Urinary bladder (tissue), 4 donors: ENCODE results near the gene DLAT. TPM values are rescaled to one million over a fixed set of nuclear protein-coding genes. Genes with fewer than 3 reads are reported as not detected.
"Not testable (repeated sequence)": the region's sequence is repeated elsewhere in the genome, so short reads cannot be mapped to it uniquely, and the experiment has no call there.

Experiments
- DNase-seq: peaks from one replicate; pipeline ENCODE4 v3.0.0-alpha.2; 2015; ENCODE audit errors: extremely low spot score
- H3K27ac ChIP-seq: one replicate; pipeline ENCODE4 v1.5.1; 2013; ENCODE audit warnings: low read depth, mild to moderate bottlenecking, moderate library complexity
- H3K36me3 ChIP-seq: one replicate; pipeline ENCODE4 v1.6.1; 2013; ENCODE audit warnings: mild to moderate bottlenecking, moderate library complexity; ENCODE audit not compliant: insufficient read depth
- H3K4me1 ChIP-seq: one replicate; pipeline ENCODE4 v1.6.1; 2013; ENCODE audit warnings: mild to moderate bottlenecking, moderate library complexity; ENCODE audit not compliant: insufficient read depth
- H3K4me3 ChIP-seq: one replicate; pipeline ENCODE4 v1.5.1; 2013; ENCODE audit warnings: low read depth, low read length
- WGBS: extraction: QIAGEN DNeasy Blood & Tissue Kit; methylation state at CpG from one replicate; pipeline ENCODE4 v1.1.7; 2013; 5-methylcytosine and 5-hydroxymethylcytosine counted together
- polyA plus RNA-seq: library from polyadenylated mRNA; stranded (reverse); fragments of 200-250 nt; gene quantifications from one replicate; pipeline ENCODE4 v1.2.3, GENCODE V29; 2013
- total RNA-seq: library from RNA; depleted of rRNA; stranded (reverse); fragments of >200 nt; gene quantifications from one replicate; pipeline ENCODE4 v1.2.3, GENCODE V29; 2014
- donor health status: healthy with polysubstance abuse.
- donor health status: healthy.

The DLAT gene
- total and polyA plus RNA-seq, 2 donors = 23.7 to 36.9 TPM

- H3K36me3 ChIP-seq = peaks cover 1% of the 10 kb centered on the region
- no peaks in the 10 kb centered on the region for H3K4me1 ChIP-seq
- WGBS = 86% methylated on average over 3 of the region's 3 CpGs
- no peak overlapping the region for H3K27ac ChIP-seq
- H3K4me3 ChIP-seq = no peak overlapping the region
- no peak for DNase-seq
Measured at GRCh38 chr11:111992206-111992855, 32.9 kb upstream of the DLAT start.

- WGBS = 89% methylated on average over 3 of the region's 3 CpGs
- no peak for DNase-seq
- H3K36me3 ChIP-seq = peaks cover 7% of the 10 kb centered on the region
- no peak overlapping the region for H3K4me3 ChIP-seq
- H3K4me1 ChIP-seq = no peaks in the 10 kb centered on the region
- H3K27ac ChIP-seq = no peak overlapping the region
Measured at GRCh38 chr11:111996129-111996528, 29.1 kb upstream of the DLAT start.

GRCh38 chr11:111996669-111997068 is 28.5 kb upstream of the DLAT start:
- H3K27ac ChIP-seq, DNase-seq, H3K4me1 ChIP-seq, H3K36me3 ChIP-seq, H3K4me3 ChIP-seq: not testable (repeated sequence)
- 51% methylated on average over 5 of the region's 5 CpGs for WGBS

- no peaks in the 10 kb centered on the region for H3K4me1 ChIP-seq
- no peak overlapping the region for H3K4me3 ChIP-seq
- no peak overlapping the region for H3K27ac ChIP-seq
- H3K36me3 ChIP-seq = peaks cover 10% of the 10 kb centered on the region
- DNase-seq = no peak
Measured at GRCh38 chr11:111999111-111999510, 26.1 kb upstream of the DLAT start.

- Histone ChIP-seq H3K4me1 (no peaks in the 10 kb centered on the region), H3K36me3 (peaks cover 10% of the 10 kb centered on the region), H3K27ac (no peak overlapping the region), H3K4me3 (no peak overlapping the region)
- DNase-seq = no peak
- 99% methylated on average over 1 of the region's 1 CpG for WGBS
Measured at GRCh38 chr11:112000703-112001102, 24.5 kb upstream of the DLAT start.

GRCh38 chr11:112002491-112003216 is 22.6 kb upstream of the DLAT start:
- no peak for DNase-seq
- H3K4me1 ChIP-seq = no peaks in the 10 kb centered on the region
- 87% methylated on average over 6 of the region's 6 CpGs for WGBS
- H3K27ac ChIP-seq = no peak overlapping the region
- peaks cover 8% of the 10 kb centered on the region for H3K36me3 ChIP-seq
- H3K4me3 ChIP-seq = no peak overlapping the region

GRCh38 chr11:112004389-112004788 is 20.8 kb upstream of the DLAT start:
- peaks cover 5% of the 10 kb centered on the region for H3K36me3 ChIP-seq
- H3K4me1 ChIP-seq = no peaks in the 10 kb centered on the region
- WGBS = 85% methylated on average over 4 of the region's 4 CpGs
- no peak overlapping the region for H3K4me3 ChIP-seq
- no peak overlapping the region for H3K27ac ChIP-seq
- DNase-seq = no peak

- DNase-seq = no peak
- H3K27ac ChIP-seq = no peak overlapping the region
- H3K4me1 ChIP-seq = no peaks in the 10 kb centered on the region
- H3K4me3 ChIP-seq = no peak overlapping the region
- peaks cover 4% of the 10 kb centered on the region for H3K36me3 ChIP-seq
- WGBS = 94% methylated on average over 11 of the region's 11 CpGs
Measured at GRCh38 chr11:112005422-112006094, 19.6 kb upstream of the DLAT start.

- not testable (repeated sequence) for DNase-seq
Measured at GRCh38 chr11:112006095-112006441, 19.1 kb upstream of the DLAT start.

GRCh38 chr11:112011451-112011850 is 13.8 kb upstream of the DLAT start:
- DNase-seq = not testable (repeated sequence)
- WGBS = 90% methylated on average over 5 of the region's 5 CpGs

More at GRCh38 chr11:112006095-112006441, 19.1 kb upstream of the DLAT start:
- not testable (repeated sequence) for H3K36me3 ChIP-seq, H3K4me3 ChIP-seq, H3K4me1 ChIP-seq, H3K27ac ChIP-seq
- WGBS = 84% methylated on average over 4 of the region's 4 CpGs

GRCh38 chr11:112012874-112013273 is 12.3 kb upstream of the DLAT start:
- no peak for DNase-seq
- no peak overlapping the region for H3K27ac ChIP-seq
- WGBS = 78% methylated on average over 4 of the region's 4 CpGs

More at GRCh38 chr11:112011451-112011850, 13.8 kb upstream of the DLAT start:
- not testable (repeated sequence) for H3K4me3 ChIP-seq, H3K27ac ChIP-seq, H3K36me3 ChIP-seq, H3K4me1 ChIP-seq

GRCh38 chr11:112013497-112014164 is 11.6 kb upstream of the DLAT start:
- WGBS = 79% methylated on average over 4 of the region's 4 CpGs
- Histone ChIP-seq H3K27ac (no peak overlapping the region), H3K4me1 (no peaks in the 10 kb centered on the region), H3K36me3 (no peaks in the 10 kb centered on the region), H3K4me3 (no peak overlapping the region)
- no peak for DNase-seq

More at GRCh38 chr11:112012874-112013273, 12.3 kb upstream of the DLAT start:
- Histone ChIP-seq H3K4me3 (no peak overlapping the region), H3K36me3 (no peaks in the 10 kb centered on the region), H3K4me1 (no peaks in the 10 kb centered on the region)

- Histone ChIP-seq H3K4me3 (no peak overlapping the region), H3K27ac (no peak overlapping the region), H3K36me3 (no peaks in the 10 kb centered on the region), H3K4me1 (no peaks in the 10 kb centered on the region)
- 82% methylated on average over 13 of the region's 13 CpGs for WGBS
- DNase-seq = no peak
Measured at GRCh38 chr11:112016088-112016764, 9.0 kb upstream of the DLAT start.
